GM21447 (cell line): ENCODE measurements around the gene CFAP410.

Experiments used
- ATAC-seq: cut with Tn5 transposase; IDR thresholded peaks from one replicate; pipeline ENCODE4 v1.9.1; 2021; ENCODE audit not compliant: unreplicated experiment

Gene CFAP410

GRCh38 chr21:44338971-44339910 lies at the start of gene CFAP410:
CFAP410 (minus strand) TSS chr21:44339390; CDS start chr21:44339194, 196 bp downstream.
- ATAC-seq = peak; percentile 80

GRCh38 chr21:44384968-44385367 lies 45.8 kb upstream of the CFAP410 start:
- ATAC-seq = no peak

DNA sequence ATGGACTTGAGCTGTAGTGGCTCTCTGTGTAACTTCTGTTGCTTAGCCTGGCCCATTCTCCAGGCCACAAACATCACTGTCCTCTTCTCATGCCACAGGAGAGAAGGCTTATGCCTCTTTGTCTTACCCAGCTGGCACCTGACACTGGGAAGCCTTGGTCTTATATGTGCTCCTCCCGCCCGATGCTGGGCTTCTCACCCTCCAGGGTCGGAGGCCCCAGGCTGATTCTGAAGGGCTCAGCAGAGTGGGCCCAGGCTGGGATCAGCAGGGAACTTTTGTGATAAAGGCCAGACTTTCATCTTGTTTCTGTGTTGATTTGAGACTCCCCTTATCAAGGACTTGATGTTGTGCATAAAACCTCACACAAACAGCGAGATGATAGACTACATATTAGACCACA lies 44.0 kb upstream of the CFAP410 start:
- ATAC-seq = no peak

DNA sequence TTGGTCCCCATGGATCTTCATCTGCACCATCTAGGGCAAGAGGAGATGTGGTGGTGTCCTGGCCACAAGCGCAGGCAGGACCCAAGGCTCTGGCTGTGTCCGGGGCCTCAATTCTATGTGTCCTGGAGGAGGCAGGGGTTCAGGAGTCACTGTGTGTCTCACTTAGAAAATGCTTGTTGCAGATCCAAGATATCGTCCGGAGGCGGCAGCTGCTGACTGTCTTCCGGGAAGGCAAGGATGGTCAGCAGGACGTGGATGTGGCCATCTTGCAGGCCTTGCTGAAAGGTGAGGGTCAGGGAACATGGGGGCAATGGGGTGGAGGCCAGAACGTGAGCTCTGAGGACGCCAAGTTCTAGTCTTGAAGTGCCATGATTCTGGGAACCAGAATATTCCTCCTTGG lies 43.3 kb upstream of the CFAP410 start:
- no peak for ATAC-seq

DNA sequence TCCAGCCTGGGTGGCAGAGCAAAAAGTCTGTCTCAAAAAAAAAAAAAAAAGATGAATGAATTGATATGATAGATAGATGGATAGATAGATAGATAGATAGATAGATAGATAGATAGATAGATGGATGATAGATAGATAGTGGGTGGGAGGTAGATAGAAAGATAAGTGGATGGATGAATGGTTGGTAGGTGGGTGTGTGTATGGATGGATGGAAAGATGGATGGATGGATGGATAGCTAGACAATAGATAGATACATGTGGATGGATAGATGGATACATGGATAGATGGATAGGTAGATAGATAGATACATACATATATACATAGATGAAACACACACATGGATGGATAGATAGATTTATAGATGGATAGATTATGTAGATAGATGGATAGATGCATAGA lies 42.7 kb upstream of the CFAP410 start:
- ATAC-seq = no peak

DNA sequence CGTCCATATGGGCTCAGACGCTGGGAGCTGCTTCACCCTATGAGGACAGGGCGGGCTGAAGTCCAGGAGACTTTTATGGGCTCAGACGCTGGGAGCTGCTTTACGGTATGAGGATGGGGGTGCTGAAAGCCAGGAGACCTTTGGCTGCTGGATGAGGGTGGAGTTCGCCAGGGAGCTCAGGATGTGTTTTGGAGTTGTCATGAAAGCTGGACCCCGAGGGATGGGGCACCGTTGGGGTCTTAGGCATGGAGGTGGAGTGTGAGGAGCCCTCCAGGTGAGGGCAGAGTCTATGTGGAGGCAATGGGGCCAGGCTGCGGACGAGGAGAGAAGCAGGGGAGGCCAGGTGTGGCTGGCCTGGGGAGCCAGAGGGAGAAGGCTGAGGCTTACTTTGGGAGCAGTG lies 41.7 kb upstream of the CFAP410 start:
- ATAC-seq = no peak

DNA sequence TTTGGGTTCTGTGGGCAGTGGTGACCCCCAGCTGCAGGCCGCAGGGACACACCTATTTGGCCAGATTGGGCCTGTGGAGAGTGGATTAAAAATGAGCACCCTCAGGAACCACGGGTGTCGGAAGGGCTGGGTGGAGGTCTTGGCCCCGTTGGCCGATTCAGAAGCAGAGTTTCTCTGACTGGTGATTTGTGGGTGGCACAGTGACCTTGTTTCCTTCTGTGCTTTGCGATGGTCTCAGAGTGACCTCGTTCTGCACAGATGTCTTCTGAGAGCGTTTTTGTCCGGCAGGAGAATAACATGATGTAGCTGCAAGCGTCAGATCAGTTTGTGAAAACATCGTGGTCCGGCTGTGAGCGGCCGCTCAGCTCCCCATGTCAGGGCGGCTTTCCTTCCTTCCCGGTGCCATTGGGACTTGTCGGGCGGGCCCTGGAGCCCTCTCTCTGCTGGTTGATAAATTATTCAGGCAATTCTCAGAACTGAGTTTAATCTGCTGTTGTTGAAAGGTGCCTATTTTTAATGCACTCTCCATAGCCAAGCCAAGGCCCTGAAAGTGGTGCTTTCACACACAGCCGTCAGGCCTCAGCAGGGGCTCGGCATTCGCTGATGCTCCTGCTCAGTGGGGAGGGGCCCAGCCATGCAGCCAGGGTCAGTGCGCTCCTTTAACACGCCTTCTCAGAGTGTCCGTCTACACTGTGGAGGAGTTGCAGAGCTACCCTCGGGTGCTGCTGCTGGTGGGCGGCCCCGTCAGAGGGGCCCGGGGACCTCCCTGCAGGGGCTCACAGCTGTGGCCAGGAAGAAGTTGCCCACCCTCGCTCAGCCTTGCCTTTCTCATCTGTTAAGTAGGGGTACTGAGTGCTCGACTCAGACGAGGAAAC lies 41.0 kb upstream of the CFAP410 start:
- no peak for ATAC-seq

GRCh38 chr21:44379515-44379848 lies 40.3 kb upstream of the CFAP410 start:
- no peak for ATAC-seq

- ATAC-seq = no peak
Observed at GRCh38 chr21:44378646-44379514, 39.7 kb upstream of the CFAP410 start.

- ATAC-seq = no peak
Observed at GRCh38 chr21:44377922-44378645, 38.9 kb upstream of the CFAP410 start.

DNA sequence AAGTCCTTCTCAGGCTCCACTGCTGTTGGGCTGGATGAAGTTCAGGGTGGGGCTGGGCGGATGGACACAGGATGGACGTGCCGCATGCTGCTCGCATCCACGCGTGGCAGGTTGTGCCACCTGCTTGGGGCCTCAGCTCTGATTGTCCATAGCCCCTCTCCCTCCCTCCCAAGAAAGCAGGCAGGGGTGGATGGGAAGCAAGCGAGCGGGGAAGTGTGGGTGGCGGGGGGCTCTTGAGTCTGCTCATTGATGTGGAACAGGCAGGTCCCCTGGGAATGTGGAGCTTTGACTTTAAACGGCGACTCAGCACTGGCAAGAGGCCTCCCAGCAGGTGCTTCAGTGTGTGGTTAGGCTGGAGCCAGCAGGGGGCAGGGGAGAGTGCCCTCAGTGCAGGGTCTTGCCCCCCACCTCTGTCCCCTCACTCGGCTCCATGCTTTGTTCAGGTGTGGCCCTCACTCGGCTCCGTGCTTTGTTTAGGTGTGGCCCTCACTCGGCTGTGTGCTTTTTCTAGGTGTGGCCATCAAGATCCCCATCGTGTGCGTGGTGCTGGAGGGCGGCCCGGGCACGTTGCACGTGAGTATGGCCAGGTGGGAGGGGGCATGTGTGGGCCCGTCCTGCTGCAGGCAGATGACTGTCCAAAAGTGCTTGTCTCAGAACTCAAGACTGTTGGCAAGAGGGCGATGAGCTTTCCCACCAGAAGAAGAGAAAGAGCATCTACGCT lies 38.2 kb upstream of the CFAP410 start:
- ATAC-seq = no peak

DNA sequence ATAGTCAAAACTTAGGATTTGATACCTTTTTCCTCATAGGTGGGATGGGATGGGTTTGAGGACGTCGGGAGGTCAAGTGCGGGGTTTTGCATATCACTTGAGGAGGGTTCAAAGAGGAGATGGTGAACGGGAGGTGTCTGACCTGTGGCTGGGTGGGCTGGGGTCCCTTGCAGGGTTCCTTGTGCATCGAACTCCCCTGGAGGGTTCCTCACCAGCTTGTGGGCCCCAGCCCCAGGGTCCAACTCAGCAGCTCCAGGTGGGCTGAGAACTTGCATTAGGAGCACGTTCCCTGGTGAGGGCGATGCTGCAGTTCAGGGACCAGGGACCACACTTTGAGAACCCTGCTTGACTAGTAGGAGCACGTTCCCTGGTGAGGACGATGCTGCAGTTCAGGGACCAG lies 37.4 kb upstream of the CFAP410 start:
- ATAC-seq = no peak

DNA sequence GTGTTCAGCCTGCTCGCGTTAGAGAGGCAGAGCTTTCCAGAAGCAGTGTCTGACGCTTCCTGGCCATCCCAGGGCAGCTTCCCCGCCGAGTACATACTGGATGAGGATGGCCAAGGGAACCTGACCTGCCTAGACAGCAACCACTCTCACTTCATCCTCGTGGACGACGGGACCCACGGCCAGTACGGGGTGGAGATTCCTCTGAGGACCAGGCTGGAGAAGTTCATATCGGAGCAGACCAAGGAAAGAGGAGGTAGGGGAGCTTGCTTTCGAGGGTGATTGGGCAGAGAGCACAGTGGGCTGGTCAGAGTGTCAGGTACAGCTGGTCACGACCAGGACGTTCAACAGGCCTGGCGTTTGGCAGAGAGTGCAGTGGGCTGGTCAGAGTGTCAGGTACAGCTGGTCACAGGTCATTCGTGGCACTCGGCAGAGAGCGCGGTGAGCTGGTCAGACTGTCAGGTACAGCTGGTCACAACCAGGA lies 36.6 kb upstream of the CFAP410 start:
- ATAC-seq = no peak

GRCh38 chr21:44375281-44375651 lies 36.1 kb upstream of the CFAP410 start:
- ATAC-seq = no peak

GRCh38 chr21:44374601-44375280 lies 35.6 kb upstream of the CFAP410 start:
- ATAC-seq = no peak

- ATAC-seq = no peak
Observed at GRCh38 chr21:44372616-44373015, 33.4 kb upstream of the CFAP410 start.

GRCh38 chr21:44371596-44371995 lies 32.4 kb upstream of the CFAP410 start:
- no peak for ATAC-seq

DNA sequence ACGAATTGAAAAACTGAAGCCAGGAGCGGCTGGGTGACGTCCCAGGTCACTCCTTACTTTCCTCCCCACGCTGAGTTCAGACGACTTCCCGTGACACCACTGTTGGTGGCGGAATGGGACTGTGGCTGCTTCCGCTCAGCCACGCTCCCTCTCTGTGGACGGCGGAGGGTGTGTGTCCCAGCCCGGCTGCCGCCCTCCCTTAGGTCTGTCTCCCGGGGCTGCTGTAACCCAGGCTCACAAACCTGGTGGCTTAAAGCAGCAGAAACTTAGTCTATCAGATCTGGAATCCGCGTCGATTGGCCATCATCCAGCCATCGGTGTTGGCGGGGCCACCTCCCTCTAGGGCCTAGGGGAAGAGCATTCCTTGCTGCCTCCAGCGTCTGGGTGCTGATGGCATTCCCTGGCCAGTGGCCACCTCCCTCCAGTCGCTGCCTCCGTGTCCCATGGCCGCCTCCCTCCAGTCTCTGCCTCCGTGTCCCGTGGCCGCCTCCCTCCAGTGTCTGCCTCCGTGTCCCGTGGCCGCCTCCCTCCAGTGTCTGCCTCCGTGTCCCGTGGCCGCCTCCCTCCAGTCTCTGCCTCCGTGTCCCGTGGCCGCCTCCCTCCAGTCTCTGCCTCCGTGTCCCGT lies 31.7 kb upstream of the CFAP410 start:
- ATAC-seq = no peak
